Colonic mucosa (tissue), 4 donors: ENCODE measurements around the gene CDCP1. TPM values are rescaled to one million over a fixed set of nuclear protein-coding genes. Genes with fewer than 3 reads are reported as not detected.

Source experiments
- DNase-seq: peaks from one replicate; pipeline ENCODE4 v3.0.0-alpha.2; 2020
- H3K27ac ChIP-seq: fragments of 200-600 bp; one replicate; pipeline ENCODE4 v1.8.0; 2021
- H3K27me3 ChIP-seq: fragments of 200-600 bp; one replicate; pipeline ENCODE4 v1.8.0; 2021
- H3K36me3 ChIP-seq: fragments of 200-600 bp; one replicate; pipeline ENCODE4 v1.8.0; 2021
- H3K4me1 ChIP-seq: fragments of 200-600 bp; one replicate; pipeline ENCODE4 v1.8.0; 2021; ENCODE audit warnings: mild to moderate bottlenecking
- H3K4me3 ChIP-seq: fragments of 200-600 bp; one replicate; pipeline ENCODE4 v1.8.0; 2021
- H3K9ac ChIP-seq, 2 donors: one replicate each; pipeline ENCODE4 v1.7.0; 2013; ENCODE audit warnings: control low read depth in 2 of 2, low read depth in 2 of 2, low read length in 2 of 2
- H3K9me3 ChIP-seq: fragments of 200-600 bp; one replicate; pipeline ENCODE4 v1.8.0; 2021
- CTCF ChIP-seq: fragments of 200-600 bp; IDR thresholded peaks from one replicate; pipeline ENCODE4 v1.8.0; 2022; ENCODE audit warnings: antibody characterized with exemption, mild to moderate bottlenecking
- intact Hi-C: fragments of 100-400 bp; cut with DNase I; formaldehyde crosslinking; loops from one replicate; pipeline ENCODE4 v1.14.1; 2022
- total RNA-seq, 2 donors: library from RNA; stranded (reverse); fragmentation: NEBNext Ultra II Directional in 1 of 2; extraction: Animal tissue kit (Norgen Biotek cat#: 25700) in 1 of 2; gene quantifications; one replicate each; pipeline ENCODE4 v1.2.1, GENCODE V29; 2021
- donor health status: healthy.
- donor health status: DM: no; HTN: no; CAD: no.
- donor health status: DM: no; HTN: no; CAD: no.

The CDCP1 gene
- total RNA-seq, 2 donors from 2014 or later: 84.5 to 107 TPM

- DNase-seq: no peak
- H3K4me3 ChIP-seq: no peak overlapping the region
- intact Hi-C loops: no loop called here
- no peaks in the 10 kb centered on the region for H3K4me1 ChIP-seq
- H3K27ac ChIP-seq: no peak overlapping the region
- no peak overlapping the region for H3K9ac ChIP-seq
- H3K27me3 ChIP-seq: no peaks in the 10 kb centered on the region
- no peak for TF ChIP-seq CTCF
- H3K36me3 ChIP-seq: peaks cover 7% of the 10 kb centered on the region
- no peaks in the 10 kb centered on the region for H3K9me3 ChIP-seq
Measured at GRCh38 chr3:45084820-45085816, 61.1 kb downstream of the CDCP1 start.

GRCh38 chr3:45084361-45084760 lies 61.8 kb downstream of the CDCP1 start:
- TF ChIP-seq CTCF: no peak
- H3K4me3 ChIP-seq: no peak overlapping the region
- H3K9me3 ChIP-seq: no peaks in the 10 kb centered on the region
- no peak for DNase-seq
- intact Hi-C loops: no loop called here
- H3K27ac ChIP-seq: no peak overlapping the region
- H3K36me3 ChIP-seq: peaks cover 5% of the 10 kb centered on the region
- H3K4me1 ChIP-seq: no peaks in the 10 kb centered on the region
- H3K9ac ChIP-seq: no peak overlapping the region
- no peaks in the 10 kb centered on the region for H3K27me3 ChIP-seq

- no peak overlapping the region for H3K9ac ChIP-seq
- no peak overlapping the region for H3K27ac ChIP-seq
- peaks cover 5% of the 10 kb centered on the region for H3K36me3 ChIP-seq
- intact Hi-C loops: no loop called here
- no peaks in the 10 kb centered on the region for H3K4me1 ChIP-seq
- no peak for TF ChIP-seq CTCF
- no peak for DNase-seq
- no peaks in the 10 kb centered on the region for H3K9me3 ChIP-seq
- H3K4me3 ChIP-seq: no peak overlapping the region
- H3K27me3 ChIP-seq: no peaks in the 10 kb centered on the region
Measured at GRCh38 chr3:45083023-45083422, 63.2 kb downstream of the CDCP1 start.

- Histone ChIP-seq H3K27me3 (no peaks in the 10 kb centered on the region), H3K4me1 (no peaks in the 10 kb centered on the region), H3K36me3 (peaks cover 5% of the 10 kb centered on the region), H3K27ac (no peak overlapping the region), H3K9ac (no peak overlapping the region), H3K9me3 (no peaks in the 10 kb centered on the region), H3K4me3 (no peak overlapping the region)
- no peak for DNase-seq
- intact Hi-C loops: no loop called here
- no peak for TF ChIP-seq CTCF
Measured at GRCh38 chr3:45082142-45082538, 64.0 kb downstream of the CDCP1 start.

- intact Hi-C loops: no loop called here
- no peak overlapping the region for H3K4me3 ChIP-seq
- TF ChIP-seq CTCF: no peak
Measured at GRCh38 chr3:45081506-45082141, 64.6 kb downstream of the CDCP1 start.

More at GRCh38 chr3:45081506-45082141, 64.6 kb downstream of the CDCP1 start:
- Histone ChIP-seq H3K36me3 (peaks cover 5% of the 10 kb centered on the region), H3K27me3 (no peaks in the 10 kb centered on the region), H3K9ac (no peak overlapping the region), H3K9me3 (no peaks in the 10 kb centered on the region), H3K27ac (no peak overlapping the region), H3K4me1 (no peaks in the 10 kb centered on the region)
- no peak for DNase-seq
